ENCODE measurements around the gene PRSS27.

DNA sequence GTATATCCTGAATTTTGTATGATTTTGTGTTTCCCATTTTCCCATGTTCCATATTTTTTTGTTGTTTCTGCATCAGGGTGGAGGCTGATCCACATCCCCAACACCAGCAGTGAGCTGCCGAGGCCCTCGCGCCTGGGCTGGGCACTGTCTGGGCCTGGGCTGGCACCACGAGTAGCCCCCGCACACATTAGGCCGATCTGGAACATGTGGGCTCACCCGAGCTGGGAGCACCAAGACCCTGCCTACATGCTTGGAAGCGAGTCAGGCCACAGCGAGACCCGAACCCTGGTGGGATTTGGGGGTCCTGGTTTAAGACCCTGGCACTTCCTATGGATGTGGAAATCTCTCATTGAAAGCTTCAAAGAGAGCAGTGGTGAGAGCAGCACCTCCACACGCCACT is 29.2 kb downstream of the PRSS27 start:
- TF ChIP-seq, protein P1, sequence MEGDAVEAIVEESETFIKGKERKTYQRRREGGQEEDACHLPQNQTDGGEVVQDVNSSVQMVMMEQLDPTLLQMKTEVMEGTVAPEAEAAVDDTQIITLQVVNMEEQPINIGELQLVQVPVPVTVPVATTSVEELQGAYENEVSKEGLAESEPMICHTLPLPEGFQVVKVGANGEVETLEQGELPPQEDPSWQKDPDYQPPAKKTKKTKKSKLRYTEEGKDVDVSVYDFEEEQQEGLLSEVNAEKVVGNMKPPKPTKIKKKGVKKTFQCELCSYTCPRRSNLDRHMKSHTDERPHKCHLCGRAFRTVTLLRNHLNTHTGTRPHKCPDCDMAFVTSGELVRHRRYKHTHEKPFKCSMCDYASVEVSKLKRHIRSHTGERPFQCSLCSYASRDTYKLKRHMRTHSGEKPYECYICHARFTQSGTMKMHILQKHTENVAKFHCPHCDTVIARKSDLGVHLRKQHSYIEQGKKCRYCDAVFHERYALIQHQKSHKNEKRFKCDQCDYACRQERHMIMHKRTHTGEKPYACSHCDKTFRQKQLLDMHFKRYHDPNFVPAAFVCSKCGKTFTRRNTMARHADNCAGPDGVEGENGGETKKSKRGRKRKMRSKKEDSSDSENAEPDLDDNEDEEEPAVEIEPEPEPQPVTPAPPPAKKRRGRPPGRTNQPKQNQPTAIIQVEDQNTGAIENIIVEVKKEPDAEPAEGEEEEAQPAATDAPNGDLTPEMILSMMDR (conservative IDR thresholded peaks at IDR 0.05 in 1 of 2, IDR thresholded peaks at IDR 0.05 in 1 of 2; ENCODE audit: low read depth in 1 of 2, low read length in 2 of 2) = no peak
- no peak for TF ChIP-seq EZH2 (IDR thresholded peaks at IDR 0.05; ENCODE audit: low read length, missing control alignments)
